K562 (cell line): Measurements from ENCODE around the gene EGLN3. TPM values are rescaled to one million over a fixed set of nuclear protein-coding genes. Genes with fewer than 3 reads are reported as not detected.

ENCODE experiments used
- ARHGAP35 ChIP-seq: fragments of 450-650 bp; IDR thresholded peaks from 2 replicates; pipeline ENCODE4 v1.6.1; 2018; ENCODE audit not compliant: partially characterized antibody
- ATF2 ChIP-seq: sonication (generic); formaldehyde crosslinking; IDR thresholded peaks from 2 replicates; pipeline ENCODE4 v1.8.1; 2022; ENCODE audit warnings: missing genetic modification reagents
- ATF6 ChIP-seq: sonication (generic); formaldehyde crosslinking; IDR thresholded peaks from 2 replicates; pipeline ENCODE4 v1.4.0; 2020; ENCODE audit warnings: mild to moderate bottlenecking, missing genetic modification reagents
- BCL6 ChIP-seq: fragments of 250-450 bp; sonication (Bioruptor Pico); IDR thresholded peaks from 2 replicates; pipeline ENCODE4 v1.4.0; 2020
- DDX20 ChIP-seq: fragments of 450-650 bp; IDR thresholded peaks from 2 replicates; pipeline ENCODE4 v1.6.1; 2016; ENCODE audit warnings: missing genetic modification characterization, low read depth, mild to moderate bottlenecking, missing compliant biosample characterization, moderate library complexity
- DPF2 ChIP-seq: fragments of 450-650 bp; IDR thresholded peaks from 2 replicates; pipeline ENCODE4 v1.6.1; 2016
- E2F1 ChIP-seq: sonication (generic); formaldehyde crosslinking; IDR thresholded peaks from 2 replicates; pipeline ENCODE4 v1.8.1; 2023; ENCODE audit warnings: mild to moderate bottlenecking, missing genetic modification reagents, moderate library complexity
- E2F4 ChIP-seq: sonication (generic); formaldehyde crosslinking; IDR thresholded peaks from 2 replicates; pipeline ENCODE4 v1.8.0; 2022; ENCODE audit warnings: mild to moderate bottlenecking, low read depth, missing genetic modification reagents
- GTF2A2 ChIP-seq: IDR thresholded peaks from 2 replicates; pipeline ENCODE4 v1.6.1; 2016; ENCODE audit warnings: mild to moderate bottlenecking, missing genetic modification characterization, missing compliant biosample characterization
- HBP1 ChIP-seq: fragments of 450-650 bp; formaldehyde crosslinking; IDR thresholded peaks from 2 replicates; pipeline ENCODE4 v1.4.0; 2022; ENCODE audit warnings: missing genetic modification characterization
- HDAC2 ChIP-seq: fragments of 450-650 bp; IDR thresholded peaks from 2 replicates; pipeline ENCODE4 v1.6.1; 2016; ENCODE audit warnings: mild to moderate bottlenecking
- NFE2 ChIP-seq: IDR thresholded peaks from 2 replicates; pipeline ENCODE4 v1.6.1; 2014; ENCODE audit warnings: antibody characterized with exemption, low read depth
- PML ChIP-seq: IDR thresholded peaks from 2 replicates; pipeline ENCODE4 v1.6.1; 2012; ENCODE audit warnings: low read length, inconsistent platforms
- POLR2B ChIP-seq: fragments of 450-650 bp; IDR thresholded peaks from 2 replicates; pipeline ENCODE4 v1.6.1; 2018; ENCODE audit warnings: low read depth; ENCODE audit not compliant: partially characterized antibody
- SAFB ChIP-seq: fragments of 200-400 bp; formaldehyde crosslinking; IDR thresholded peaks from 2 replicates; pipeline ENCODE4 v1.6.1; 2017; ENCODE audit warnings: low read depth, low read length, borderline replicate concordance
- SP2 ChIP-seq: IDR thresholded peaks from 2 replicates; pipeline ENCODE4 v1.6.1; 2011; ENCODE audit warnings: mild to moderate bottlenecking, low read depth, low read length, moderate library complexity; ENCODE audit not compliant: poor library complexity, severe bottlenecking; ENCODE audit errors: extremely low read depth
- THRB ChIP-seq: fragments of 450-650 bp; formaldehyde crosslinking; conservative IDR thresholded peaks from 2 replicates; pipeline ENCODE4 v1.4.0; 2022; ENCODE audit warnings: mild to moderate bottlenecking, missing genetic modification characterization
- ZNF354B ChIP-seq: fragments of 250-450 bp; sonication (Bioruptor Pico); IDR thresholded peaks from 2 replicates; pipeline ENCODE4 v1.4.0; 2020
- ZNF551 ChIP-seq: fragments of 250-450 bp; sonication (Bioruptor Pico); IDR thresholded peaks from 2 replicates; pipeline ENCODE4 v1.5.0; 2021; ENCODE audit warnings: mild to moderate bottlenecking, moderate library complexity
- polyA plus RNA-seq, 8 experiments: library from polyadenylated mRNA; depleted of rRNA in 4 of 8; stranded (reverse) in 5 of 8; unstranded in 3 of 8; fragments of >200 nt; fragmentation: Nextera tagmentation in 2 of 8; fragmentation: Illumina TruSeq in 1 of 8; extraction: Ambion mirVana in 2 of 8; extraction: Trizol in 1 of 8; gene quantifications; 2 replicates each; pipeline versions ENCODE4 v1.2.1 to v1.2.3, GENCODE V29; 2011 to 2014; ENCODE audit warnings: inconsistent platforms in 1 of 8, missing spikeins in 1 of 8
- total RNA-seq, 7 experiments: library from RNA; depleted of rRNA in 6 of 7; stranded (reverse); fragments of >200 nt in 6 of 7; fragmentation: Illumina TruSeq in 2 of 7; extraction: Trizol in 2 of 7; gene quantifications; 2 replicates each; pipeline versions ENCODE4 v1.2.1 to v1.2.3, GENCODE V29; 2011 to 2021; ENCODE audit warnings: low replicate concordance in 1 of 7
- TF ChIP-seq, protein P1 (sequence below): fragments of 250-450 bp; sonication (Bioruptor Pico); IDR thresholded peaks from 2 replicates; pipeline ENCODE4 v1.5.1; 2021; ENCODE audit warnings: mild to moderate bottlenecking

EGLN3 gene
- total and polyA plus RNA-seq, 9 of the 15 experiments (the other 6 are each of a cell fraction or from before 2014, with no cell fraction given), result 2.5 to 87.6 (median 5.8) TPM

GRCh38 chr14:33966276-33966675, 15.4 kb upstream of the EGLN3 start (continued):
- TF ChIP-seq ATF2 (CRISPR knock-in tag) (no peak), PML (no peak), BCL6 (no peak), THRB (CRISPR knock-in tag) (no peak), ATF6 (CRISPR knock-in tag) (no peak), ZNF354B (no peak), HDAC2 (no peak), DPF2 (peak; percentile 72), SAFB (no peak), ZNF551 (no peak), DDX20 (tag) (no peak), ARHGAP35 (no peak), E2F1 (CRISPR knock-in tag) (no peak), HBP1 (CRISPR knock-in tag) (no peak), POLR2B (no peak), E2F4 (CRISPR knock-in tag) (no peak), GTF2A2 (no peak), NFE2 (peak; percentile 61; the same call in 1 of the 2 replicates), SP2 (no peak)
- TF ChIP-seq, protein P1, sequence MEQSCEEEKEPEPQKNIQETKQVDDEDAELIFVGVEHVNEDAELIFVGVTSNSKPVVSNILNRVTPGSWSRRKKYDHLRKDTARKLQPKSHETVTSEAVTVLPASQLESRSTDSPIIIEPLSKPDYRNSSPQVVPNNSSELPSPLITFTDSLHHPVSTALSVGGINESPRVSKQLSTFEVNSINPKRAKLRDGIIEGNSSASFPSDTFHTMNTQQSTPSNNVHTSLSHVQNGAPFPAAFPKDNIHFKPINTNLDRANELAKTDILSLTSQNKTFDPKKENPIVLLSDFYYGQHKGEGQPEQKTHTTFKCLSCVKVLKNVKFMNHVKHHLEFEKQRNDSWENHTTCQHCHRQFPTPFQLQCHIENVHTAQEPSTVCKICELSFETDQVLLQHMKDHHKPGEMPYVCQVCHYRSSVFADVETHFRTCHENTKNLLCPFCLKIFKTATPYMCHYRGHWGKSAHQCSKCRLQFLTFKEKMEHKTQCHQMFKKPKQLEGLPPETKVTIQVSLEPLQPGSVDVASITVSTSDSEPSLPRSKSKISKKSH, result no peak
